GM10266 (cell line): ENCODE measurements around the gene GRHL3.

Source experiments
- DNase-seq: peaks from one replicate; pipeline ENCODE4 v3.0.0; 2012; ENCODE audit errors: extremely low spot score
- CTCF ChIP-seq: IDR thresholded peaks from 2 replicates; pipeline ENCODE4 v1.5.1; 2012; ENCODE audit warnings: mild to moderate bottlenecking, low read depth; ENCODE audit not compliant: control insufficient read depth, insufficient read depth; ENCODE audit errors: missing control alignments

Gene GRHL3

GRCh38 chr1:24331961-24332673 lies 13.0 kb downstream of the GRHL3 start:
- no peak for TF ChIP-seq CTCF
- no peak for DNase-seq

- no peak for TF ChIP-seq CTCF
- no peak for DNase-seq
These were observed 16.9 kb downstream of the GRHL3 start for GRCh38 chr1:24336075-24336474.

- no peak for TF ChIP-seq CTCF
- DNase-seq, result no peak
These were observed 18.3 kb downstream of the GRHL3 start for GRCh38 chr1:24337455-24337854.

- TF ChIP-seq CTCF, result no peak
- no peak for DNase-seq
These were observed 19.3 kb downstream of the GRHL3 start for GRCh38 chr1:24338447-24338846.

GRCh38 chr1:24339996-24340395 lies 20.8 kb downstream of the GRHL3 start:
- no peak for TF ChIP-seq CTCF

GRCh38 chr1:24340770-24341169 lies 21.6 kb downstream of the GRHL3 start:
- DNase-seq, result no peak
- TF ChIP-seq CTCF, result no peak

More at GRCh38 chr1:24339996-24340395, 20.8 kb downstream of the GRHL3 start:
- no peak for DNase-seq

GRCh38 chr1:24341260-24341659 lies 22.1 kb downstream of the GRHL3 start:
- no peak for DNase-seq
- TF ChIP-seq CTCF, result no peak
